SK-N-DZ (cell line): ENCODE data around the gene TACC2.
"Not testable (repeated sequence)": the region's sequence is repeated elsewhere in the genome, so short reads cannot be mapped to it uniquely, and the experiment has no call there.

ENCODE experiments used
- DNase-seq: peaks from one replicate; pipeline ENCODE4 v3.0.0-alpha.2; 2015; ENCODE audit warnings: low spot score

Gene TACC2

GRCh38 chr10:122188706-122189105 lies 199.7 kb downstream of the TACC2 start:
- DNase-seq = no peak

GRCh38 chr10:122189185-122189584 lies 200.2 kb downstream of the TACC2 start:
- no peak for DNase-seq

GRCh38 chr10:122190176-122190943 lies 201.4 kb downstream of the TACC2 start:
- no peak for DNase-seq

GRCh38 chr10:122191936-122192541 lies 203.1 kb downstream of the TACC2 start:
- peak; percentile 30 for DNase-seq

GRCh38 chr10:122194251-122194650 lies 205.3 kb downstream of the TACC2 start:
- no peak for DNase-seq

GRCh38 chr10:122196218-122196617 lies 207.3 kb downstream of the TACC2 start:
- no peak for DNase-seq

- no peak for DNase-seq
Observed at GRCh38 chr10:122197611-122198222, 208.8 kb downstream of the TACC2 start.

- DNase-seq = no peak
Observed at GRCh38 chr10:122198631-122199030, 209.7 kb downstream of the TACC2 start.

- no peak for DNase-seq
Observed at GRCh38 chr10:122199070-122199469, 210.1 kb downstream of the TACC2 start.

- no peak for DNase-seq
Observed at GRCh38 chr10:122199689-122200088, 210.7 kb downstream of the TACC2 start.

GRCh38 chr10:122201401-122201800 lies 212.4 kb downstream of the TACC2 start:
- DNase-seq = no peak

- not testable (repeated sequence) for DNase-seq
Observed at GRCh38 chr10:122203180-122203579, 214.2 kb downstream of the TACC2 start.

GRCh38 chr10:122204691-122205489 lies 215.9 kb downstream of the TACC2 start:
- DNase-seq = no peak

- no peak for DNase-seq
Observed at GRCh38 chr10:122206471-122207065, 217.6 kb downstream of the TACC2 start.

- DNase-seq = no peak
Observed at GRCh38 chr10:122207163-122207562, 218.2 kb downstream of the TACC2 start.

GRCh38 chr10:122207596-122207995 lies 218.6 kb downstream of the TACC2 start:
- peak; percentile 51 for DNase-seq

GRCh38 chr10:122208571-122209430 lies 219.8 kb downstream of the TACC2 start:
- DNase-seq = no peak

GRCh38 chr10:122210481-122211265 lies 221.7 kb downstream of the TACC2 start:
- DNase-seq = no peak

- no peak for DNase-seq
Observed at GRCh38 chr10:122213364-122213763, 224.4 kb downstream of the TACC2 start.

GRCh38 chr10:122213766-122214165 lies 224.8 kb downstream of the TACC2 start:
- no peak for DNase-seq
